Panc1 (cell line): ENCODE data around the gene TMEM229A. TPM values are rescaled to one million over a fixed set of nuclear protein-coding genes. Genes with fewer than 3 reads are reported as not detected.

Experiments used
- ATAC-seq: fragments of 200-7000 bp; cut with Tn5 transposase; 2 replicates; pipeline ENCODE4 v1.9.1; 2020; ENCODE audit warnings: mild to moderate bottlenecking, moderate library complexity
- BruUV-seq: library from RNA; stranded (reverse); fragments of 400-500 nt; replicated peaks from 2 replicates; lab custom pipeline; 2021; lab: Mats Ljungman, UMichigan
- CTCF ChIA-PET: fragments of 300-600 bp; sonication (Branson Sonifier 250); formaldehyde crosslinking; loops from one replicate; lab custom pipeline; 2022; ENCODE audit warnings: antibody characterized with exemption; lab: Charles Lee
- POLR2A ChIA-PET: fragments of 300-600 bp; sonication (Branson Sonifier 250); formaldehyde crosslinking; loops from one replicate; lab custom pipeline; 2022; ENCODE audit warnings: antibody characterized with exemption; lab: Charles Lee
- DNase-seq: peaks from one replicate; pipeline ENCODE4 v3.0.0-alpha.2; 2010; ENCODE audit warnings: low read depth, low spot score
- H3K27ac ChIP-seq: 2 replicates; pipeline ENCODE4 v1.5.1; 2011; ENCODE audit warnings: mild to moderate bottlenecking, low read length, inconsistent platforms
- H3K27me3 ChIP-seq: fragments of 200-500 bp; sonication (Bioruptor generic); 2 replicates; pipeline ENCODE4 v1.6.0; 2014; ENCODE audit warnings: low read length, inconsistent platforms; ENCODE audit not compliant: control insufficient read depth, insufficient read depth
- H3K36me3 ChIP-seq: fragments of 200-500 bp; sonication (Bioruptor generic); 2 replicates; pipeline ENCODE4 v1.5.1; 2014; ENCODE audit warnings: inconsistent platforms, mild to moderate bottlenecking, low read length, moderate library complexity; ENCODE audit not compliant: control insufficient read depth, insufficient read depth
- H3K4me1 ChIP-seq: 2 replicates; pipeline ENCODE4 v1.5.1; 2011; ENCODE audit warnings: inconsistent platforms, mild to moderate bottlenecking, low read length, moderate library complexity; ENCODE audit not compliant: control insufficient read depth, insufficient read depth
- H3K4me3 ChIP-seq, 2 experiments: 2 replicates each; pipeline ENCODE4 v1.5.1; 2011 to 2012; ENCODE audit warnings: low read depth in 2 of 2, low read length in 2 of 2, mild to moderate bottlenecking in 2 of 2, inconsistent platforms in 1 of 2, moderate library complexity in 1 of 2
- H3K9me3 ChIP-seq: fragments of 200-500 bp; sonication (Bioruptor generic); 2 replicates; pipeline ENCODE4 v1.5.1; 2014; ENCODE audit warnings: low read depth, mild to moderate bottlenecking, inconsistent platforms, low read length, moderate library complexity; ENCODE audit not compliant: control insufficient read depth, insufficient read depth
- POLR2AphosphoS5 ChIP-seq: IDR thresholded peaks from 2 replicates; pipeline ENCODE4 v1.6.1; 2012; ENCODE audit warnings: mild to moderate bottlenecking, low read depth, low read length, moderate library complexity
- SIN3A ChIP-seq: IDR thresholded peaks from 2 replicates; pipeline ENCODE4 v1.6.1; 2012; ENCODE audit warnings: low read depth, mild to moderate bottlenecking, low read length, moderate library complexity, borderline replicate concordance; ENCODE audit not compliant: insufficient read depth
- TCF7L2 ChIP-seq: IDR thresholded peaks from 2 replicates; pipeline ENCODE4 v1.6.1; 2011; ENCODE audit warnings: mild to moderate bottlenecking, low read depth, low read length, inconsistent platforms
- in situ Hi-C: cut with HindIII; loops from 2 replicates; pipeline ENCODE4 v1.10.0; 2016; ENCODE audit warnings: low sequenced_read_pairs, low pct_unique_long_range_greater_than_20kb
- intact Hi-C: fragments of 100-400 bp; cut with micrococcal nuclease; formaldehyde crosslinking; loops from one replicate; pipeline ENCODE4 v1.10.0; 2022; ENCODE audit not compliant: unreplicated experiment
- total RNA-seq: library from RNA; stranded (reverse); gene quantifications from one replicate; pipeline ENCODE4 v1.2.1, GENCODE V29; 2021; ENCODE audit not compliant: unreplicated experiment
- TF ChIP-seq, protein P1 (sequence below), 2 experiments: IDR thresholded peaks; 2 replicates each; pipeline ENCODE4 v1.6.1; 2011 to 2012; ENCODE audit warnings: low read depth in 2 of 2, control low read depth in 1 of 2, low read length in 1 of 2, mild to moderate bottlenecking in 1 of 2, moderate library complexity in 1 of 2; ENCODE audit not compliant: insufficient read depth in 1 of 2
- TF ChIP-seq, protein P2 (sequence below): fragments of 450-650 bp; IDR thresholded peaks from 2 replicates; pipeline ENCODE4 v1.5.1; 2017; ENCODE audit warnings: mild to moderate bottlenecking

The TMEM229A gene
- total RNA-seq, 1 experiment from 2014 or later: not detected

DNA sequence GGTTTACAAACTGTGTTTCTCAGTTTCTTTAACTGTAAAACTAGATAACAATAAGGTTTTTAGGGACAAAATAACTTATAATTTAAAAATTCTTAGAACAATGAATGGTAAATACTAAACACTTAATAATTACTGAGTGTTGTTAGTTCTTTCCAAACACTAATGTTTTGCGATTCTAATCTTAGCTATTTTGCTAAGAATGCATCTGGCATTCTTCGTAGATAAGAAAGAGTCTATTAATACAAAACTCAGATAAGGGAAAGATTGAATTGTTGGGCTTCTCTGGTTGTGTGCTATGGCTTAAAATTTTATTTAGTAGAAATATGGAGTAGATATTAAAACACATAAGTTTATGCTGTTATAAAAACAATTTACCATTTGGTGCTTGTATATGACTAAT, 45.4 kb downstream of the TMEM229A start:
- ATAC-seq (no peak), DNase-seq (no peak)
- Histone ChIP-seq H3K4me3 (no peak overlapping the region), H3K27me3 (no peaks in the 10 kb centered on the region), H3K9me3 (no peaks in the 10 kb centered on the region), H3K36me3 (no peaks in the 10 kb centered on the region), H3K27ac (no peak overlapping the region), H3K4me1 (no peaks in the 10 kb centered on the region)
- POLR2A ChIA-PET: no interaction called here
- TF ChIP-seq TCF7L2 (no peak), POLR2AphosphoS5 (no peak), SIN3A (no peak)
- TF ChIP-seq, protein P1, sequence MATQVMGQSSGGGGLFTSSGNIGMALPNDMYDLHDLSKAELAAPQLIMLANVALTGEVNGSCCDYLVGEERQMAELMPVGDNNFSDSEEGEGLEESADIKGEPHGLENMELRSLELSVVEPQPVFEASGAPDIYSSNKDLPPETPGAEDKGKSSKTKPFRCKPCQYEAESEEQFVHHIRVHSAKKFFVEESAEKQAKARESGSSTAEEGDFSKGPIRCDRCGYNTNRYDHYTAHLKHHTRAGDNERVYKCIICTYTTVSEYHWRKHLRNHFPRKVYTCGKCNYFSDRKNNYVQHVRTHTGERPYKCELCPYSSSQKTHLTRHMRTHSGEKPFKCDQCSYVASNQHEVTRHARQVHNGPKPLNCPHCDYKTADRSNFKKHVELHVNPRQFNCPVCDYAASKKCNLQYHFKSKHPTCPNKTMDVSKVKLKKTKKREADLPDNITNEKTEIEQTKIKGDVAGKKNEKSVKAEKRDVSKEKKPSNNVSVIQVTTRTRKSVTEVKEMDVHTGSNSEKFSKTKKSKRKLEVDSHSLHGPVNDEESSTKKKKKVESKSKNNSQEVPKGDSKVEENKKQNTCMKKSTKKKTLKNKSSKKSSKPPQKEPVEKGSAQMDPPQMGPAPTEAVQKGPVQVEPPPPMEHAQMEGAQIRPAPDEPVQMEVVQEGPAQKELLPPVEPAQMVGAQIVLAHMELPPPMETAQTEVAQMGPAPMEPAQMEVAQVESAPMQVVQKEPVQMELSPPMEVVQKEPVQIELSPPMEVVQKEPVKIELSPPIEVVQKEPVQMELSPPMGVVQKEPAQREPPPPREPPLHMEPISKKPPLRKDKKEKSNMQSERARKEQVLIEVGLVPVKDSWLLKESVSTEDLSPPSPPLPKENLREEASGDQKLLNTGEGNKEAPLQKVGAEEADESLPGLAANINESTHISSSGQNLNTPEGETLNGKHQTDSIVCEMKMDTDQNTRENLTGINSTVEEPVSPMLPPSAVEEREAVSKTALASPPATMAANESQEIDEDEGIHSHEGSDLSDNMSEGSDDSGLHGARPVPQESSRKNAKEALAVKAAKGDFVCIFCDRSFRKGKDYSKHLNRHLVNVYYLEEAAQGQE (IDR thresholded peaks at IDR 0.05; ENCODE audit: insufficient read depth in 1 of 2, low read depth in 2 of 2, low read length in 1 of 2): no peak
- TF ChIP-seq, protein P2, sequence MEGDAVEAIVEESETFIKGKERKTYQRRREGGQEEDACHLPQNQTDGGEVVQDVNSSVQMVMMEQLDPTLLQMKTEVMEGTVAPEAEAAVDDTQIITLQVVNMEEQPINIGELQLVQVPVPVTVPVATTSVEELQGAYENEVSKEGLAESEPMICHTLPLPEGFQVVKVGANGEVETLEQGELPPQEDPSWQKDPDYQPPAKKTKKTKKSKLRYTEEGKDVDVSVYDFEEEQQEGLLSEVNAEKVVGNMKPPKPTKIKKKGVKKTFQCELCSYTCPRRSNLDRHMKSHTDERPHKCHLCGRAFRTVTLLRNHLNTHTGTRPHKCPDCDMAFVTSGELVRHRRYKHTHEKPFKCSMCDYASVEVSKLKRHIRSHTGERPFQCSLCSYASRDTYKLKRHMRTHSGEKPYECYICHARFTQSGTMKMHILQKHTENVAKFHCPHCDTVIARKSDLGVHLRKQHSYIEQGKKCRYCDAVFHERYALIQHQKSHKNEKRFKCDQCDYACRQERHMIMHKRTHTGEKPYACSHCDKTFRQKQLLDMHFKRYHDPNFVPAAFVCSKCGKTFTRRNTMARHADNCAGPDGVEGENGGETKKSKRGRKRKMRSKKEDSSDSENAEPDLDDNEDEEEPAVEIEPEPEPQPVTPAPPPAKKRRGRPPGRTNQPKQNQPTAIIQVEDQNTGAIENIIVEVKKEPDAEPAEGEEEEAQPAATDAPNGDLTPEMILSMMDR: no peak
- BruUV-seq: no TSS peak
- in situ Hi-C loops (no loop called here), intact Hi-C loops (no loop called here)
- CTCF ChIA-PET: no interaction called here

Other genes starting within 250 kb of the TMEM229A start
- gene HYAL4, start 187.9 kb downstream of the TMEM229A start, total RNA-seq: not detected
- not detected for gene SPAM1, start 107.8 kb downstream of the TMEM229A start, total RNA-seq